Uterus (tissue), 4 donors: ENCODE measurements around the gene GOLIM4. TPM values are rescaled to one million over a fixed set of nuclear protein-coding genes. Genes with fewer than 3 reads are reported as not detected.

Experiments
- DNase-seq, 2 donors: peaks; one replicate each; pipeline ENCODE4 v3.0.0-alpha.2; 2019 to 2020
- H3K27ac ChIP-seq, 2 donors: fragments of 200-600 bp; sonication (generic); 1 replicate in 1 of 2; 2 replicates in 1 of 2; pipeline ENCODE4 v1.5.1; 2016 to 2018
- H3K27me3 ChIP-seq, 2 donors: fragments of 200-600 bp; sonication (generic); one replicate each; pipeline ENCODE4 v1.5.1; 2018 to 2019; ENCODE audit warnings: control low read depth in 1 of 2
- H3K36me3 ChIP-seq, 2 donors: fragments of 200-600 bp; sonication (generic); one replicate each; pipeline ENCODE4 v1.5.1; 2019; ENCODE audit warnings: control low read depth in 1 of 2
- H3K4me1 ChIP-seq, 2 donors: fragments of 200-600 bp; sonication (generic); one replicate each; pipeline ENCODE4 v1.5.1; 2018 to 2019; ENCODE audit warnings: control low read depth in 1 of 2
- H3K4me3 ChIP-seq, 2 donors: fragments of 200-600 bp; sonication (generic); 1 replicate in 1 of 2; 2 replicates in 1 of 2; pipeline ENCODE4 v1.5.1; 2018 to 2019; ENCODE audit warnings: mild to moderate bottlenecking in 1 of 2
- H3K9me3 ChIP-seq, 2 donors: fragments of 200-600 bp; sonication (generic); one replicate each; pipeline ENCODE4 v1.5.1; 2019; ENCODE audit warnings: control low read depth in 1 of 2
- POLR2A ChIP-seq, 2 donors: fragments of 450-650 bp; IDR thresholded peaks; one replicate each; pipeline ENCODE4 v1.6.1; 2016; ENCODE audit warnings: antibody characterized with exemption in 2 of 2, mild to moderate bottlenecking in 1 of 2, moderate library complexity in 1 of 2
- intact Hi-C: fragments of 100-400 bp; cut with DNase I; formaldehyde crosslinking; loops from one replicate; pipeline ENCODE4 v1.15.1; 2023; ENCODE audit warnings: low total_unique reads
- total RNA-seq, 4 donors: library from RNA; depleted of rRNA in 3 of 4; stranded (reverse); fragments of >200 nt in 3 of 4; gene quantifications; one replicate each; pipeline versions ENCODE4 v1.1.0 to v1.2.4, GENCODE V29; 2014 to 2023
- TF ChIP-seq, protein P1 (sequence below), 4 experiments: fragments of 200-600 bp in 2 of 4; fragments of 450-650 bp in 2 of 4; sonication (generic) in 2 of 4; IDR thresholded peaks; one replicate each; pipeline ENCODE4 v1.5.1; 2016 to 2019; ENCODE audit warnings: antibody characterized with exemption in 4 of 4, mild to moderate bottlenecking in 2 of 4, moderate library complexity in 1 of 4
- donor health status: DM: yes; HTN: yes; CAD: no.

Gene GOLIM4
- total RNA-seq, 4 donors from 2014 or later: 21.0 to 85.1 (median 29.7) TPM

GRCh38 chr3:167976516-167977361, 119.0 kb downstream of the GOLIM4 start:
- Histone ChIP-seq H3K4me1 (no peaks in the 10 kb centered on the region), H3K27ac (no peak overlapping the region), H3K4me3 (no peak overlapping the region), H3K9me3 (no peaks in the 10 kb centered on the region), H3K27me3 (no peaks in the 10 kb centered on the region), H3K36me3 (no peaks in the 10 kb centered on the region)
- TF ChIP-seq, protein P1, sequence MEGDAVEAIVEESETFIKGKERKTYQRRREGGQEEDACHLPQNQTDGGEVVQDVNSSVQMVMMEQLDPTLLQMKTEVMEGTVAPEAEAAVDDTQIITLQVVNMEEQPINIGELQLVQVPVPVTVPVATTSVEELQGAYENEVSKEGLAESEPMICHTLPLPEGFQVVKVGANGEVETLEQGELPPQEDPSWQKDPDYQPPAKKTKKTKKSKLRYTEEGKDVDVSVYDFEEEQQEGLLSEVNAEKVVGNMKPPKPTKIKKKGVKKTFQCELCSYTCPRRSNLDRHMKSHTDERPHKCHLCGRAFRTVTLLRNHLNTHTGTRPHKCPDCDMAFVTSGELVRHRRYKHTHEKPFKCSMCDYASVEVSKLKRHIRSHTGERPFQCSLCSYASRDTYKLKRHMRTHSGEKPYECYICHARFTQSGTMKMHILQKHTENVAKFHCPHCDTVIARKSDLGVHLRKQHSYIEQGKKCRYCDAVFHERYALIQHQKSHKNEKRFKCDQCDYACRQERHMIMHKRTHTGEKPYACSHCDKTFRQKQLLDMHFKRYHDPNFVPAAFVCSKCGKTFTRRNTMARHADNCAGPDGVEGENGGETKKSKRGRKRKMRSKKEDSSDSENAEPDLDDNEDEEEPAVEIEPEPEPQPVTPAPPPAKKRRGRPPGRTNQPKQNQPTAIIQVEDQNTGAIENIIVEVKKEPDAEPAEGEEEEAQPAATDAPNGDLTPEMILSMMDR (IDR thresholded peaks at IDR 0.05): no peak
- no peak for TF ChIP-seq POLR2A (IDR thresholded peaks at IDR 0.05)
- intact Hi-C loops: no loop called here
- DNase-seq: no peak

- Histone ChIP-seq H3K9me3 (no peaks in the 10 kb centered on the region), H3K27me3 (no peaks in the 10 kb centered on the region), H3K36me3 (no peaks in the 10 kb centered on the region), H3K4me3 (no peak overlapping the region), H3K27ac (no peak overlapping the region), H3K4me1 (no peaks in the 10 kb centered on the region)
- no peak for DNase-seq
- intact Hi-C loops: no loop called here
- no peak for TF ChIP-seq POLR2A (IDR thresholded peaks at IDR 0.05)
- TF ChIP-seq, protein P1 (IDR thresholded peaks at IDR 0.05): no peak
These were observed 121.8 kb downstream of the GOLIM4 start for GRCh38 chr3:167973901-167974300.

DNA sequence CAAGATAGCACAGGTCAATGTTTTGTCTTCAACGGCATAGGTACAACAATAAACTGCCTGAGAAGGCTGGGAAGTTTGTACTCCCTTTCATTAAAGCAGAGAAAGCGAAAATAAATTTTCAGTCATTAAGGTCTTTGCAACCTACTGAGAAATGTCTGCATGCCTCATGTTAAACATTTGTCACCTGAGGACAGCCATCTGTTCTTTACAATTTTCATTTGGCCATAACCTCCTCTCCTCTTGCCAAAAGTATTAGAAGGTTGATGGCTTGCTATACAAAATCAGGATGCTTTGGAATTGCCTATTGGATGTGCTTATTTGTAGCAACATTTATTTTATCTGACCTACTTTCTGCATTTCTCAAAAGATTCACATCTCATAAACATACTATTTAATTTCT, 122.7 kb downstream of the GOLIM4 start:
- H3K36me3 ChIP-seq: no peaks in the 10 kb centered on the region
- H3K4me1 ChIP-seq: no peaks in the 10 kb centered on the region
- no peak overlapping the region for H3K4me3 ChIP-seq
- intact Hi-C loops: no loop called here
- no peak for DNase-seq
- no peak for TF ChIP-seq POLR2A (IDR thresholded peaks at IDR 0.05)
- TF ChIP-seq, protein P1 (IDR thresholded peaks at IDR 0.05): no peak
- no peak overlapping the region for H3K27ac ChIP-seq
- H3K27me3 ChIP-seq: no peaks in the 10 kb centered on the region
- H3K9me3 ChIP-seq: no peaks in the 10 kb centered on the region

DNA sequence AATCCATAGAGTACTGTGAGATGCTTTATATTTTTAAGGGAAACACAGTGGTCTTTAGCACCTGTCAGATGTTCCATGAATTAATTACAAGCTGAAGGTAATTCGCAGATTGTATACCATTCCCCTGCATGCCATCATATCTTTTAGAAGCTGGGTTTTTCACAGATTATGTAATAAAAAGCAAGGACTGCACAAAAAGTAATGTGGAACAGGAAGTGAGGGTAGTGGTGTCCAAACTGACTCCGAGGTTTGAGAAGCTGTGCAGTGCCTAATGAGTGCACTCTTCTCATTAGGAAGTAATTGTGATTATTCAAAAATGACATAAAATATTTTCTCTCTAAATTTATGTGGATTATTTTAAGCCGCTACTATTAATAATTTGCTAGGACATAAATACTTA, 123.2 kb downstream of the GOLIM4 start:
- Histone ChIP-seq H3K9me3 (no peaks in the 10 kb centered on the region), H3K36me3 (no peaks in the 10 kb centered on the region), H3K4me3 (no peak overlapping the region), H3K27ac (no peak overlapping the region), H3K4me1 (no peaks in the 10 kb centered on the region), H3K27me3 (no peaks in the 10 kb centered on the region)
- intact Hi-C loops: no loop called here
- TF ChIP-seq POLR2A (IDR thresholded peaks at IDR 0.05): no peak
- TF ChIP-seq, protein P1 (IDR thresholded peaks at IDR 0.05): no peak
- no peak for DNase-seq

- Histone ChIP-seq H3K36me3 (no peaks in the 10 kb centered on the region), H3K27ac (no peak overlapping the region), H3K4me3 (no peak overlapping the region), H3K9me3 (no peaks in the 10 kb centered on the region), H3K4me1 (no peaks in the 10 kb centered on the region), H3K27me3 (no peaks in the 10 kb centered on the region)
- TF ChIP-seq, protein P1 (IDR thresholded peaks at IDR 0.05): no peak
- no peak for TF ChIP-seq POLR2A (IDR thresholded peaks at IDR 0.05)
- DNase-seq: no peak
- intact Hi-C loops: no loop called here
These were observed 126.2 kb downstream of the GOLIM4 start for GRCh38 chr3:167969548-167969947.
